Colonic mucosa (tissue), 4 donors: ENCODE results near the gene ZNF646. TPM values are rescaled to one million over a fixed set of nuclear protein-coding genes. Genes with fewer than 3 reads are reported as not detected.

Experiments used
- DNase-seq: peaks from one replicate; pipeline ENCODE4 v3.0.0-alpha.2; 2020
- H3K27ac ChIP-seq: fragments of 200-600 bp; one replicate; pipeline ENCODE4 v1.8.0; 2021
- H3K27me3 ChIP-seq: fragments of 200-600 bp; one replicate; pipeline ENCODE4 v1.8.0; 2021
- H3K36me3 ChIP-seq: fragments of 200-600 bp; one replicate; pipeline ENCODE4 v1.8.0; 2021
- H3K4me1 ChIP-seq: fragments of 200-600 bp; one replicate; pipeline ENCODE4 v1.8.0; 2021; ENCODE audit warnings: mild to moderate bottlenecking
- H3K4me3 ChIP-seq: fragments of 200-600 bp; one replicate; pipeline ENCODE4 v1.8.0; 2021
- H3K9ac ChIP-seq, 2 donors: one replicate each; pipeline ENCODE4 v1.7.0; 2013; ENCODE audit warnings: control low read depth in 2 of 2, low read depth in 2 of 2, low read length in 2 of 2
- H3K9me3 ChIP-seq: fragments of 200-600 bp; one replicate; pipeline ENCODE4 v1.8.0; 2021
- intact Hi-C: fragments of 100-400 bp; cut with DNase I; formaldehyde crosslinking; loops from one replicate; pipeline ENCODE4 v1.14.1; 2022
- total RNA-seq, 2 donors: library from RNA; stranded (reverse); fragmentation: NEBNext Ultra II Directional in 1 of 2; extraction: Animal tissue kit (Norgen Biotek cat#: 25700) in 1 of 2; gene quantifications; one replicate each; pipeline ENCODE4 v1.2.1, GENCODE V29; 2021
- TF ChIP-seq, protein P1 (sequence below): fragments of 200-600 bp; IDR thresholded peaks from one replicate; pipeline ENCODE4 v1.8.0; 2022; ENCODE audit warnings: antibody characterized with exemption, mild to moderate bottlenecking
- donor health status: healthy.
- donor health status: DM: no; HTN: no; CAD: no.
- donor health status: DM: no; HTN: no; CAD: no.

The ZNF646 gene
- total RNA-seq, 2 donors from 2014 or later = 18.4 to 20.0 TPM

DNA sequence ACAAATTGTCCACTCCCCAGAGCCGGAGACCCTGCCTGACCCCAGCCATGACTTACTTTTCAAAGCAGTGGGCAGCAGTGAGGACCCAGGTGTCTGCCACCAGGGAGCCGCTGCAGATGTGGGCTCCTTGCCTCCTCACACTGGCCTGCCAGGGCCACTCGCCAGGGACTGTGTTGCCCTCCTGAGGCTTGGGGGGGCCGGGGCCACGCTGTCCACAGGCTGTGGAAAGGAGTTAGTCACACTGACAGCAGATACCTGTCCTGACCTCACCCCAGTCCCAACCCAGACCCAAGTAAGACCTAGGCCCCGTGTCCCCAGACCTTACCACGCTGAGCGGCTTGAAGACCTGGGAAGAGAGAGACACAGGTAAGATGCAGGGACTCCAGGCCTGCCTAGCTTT lies 13.3 kb downstream of the ZNF646 start:
- Histone ChIP-seq H3K9me3 (no peaks in the 10 kb centered on the region), H3K36me3 (no peaks in the 10 kb centered on the region), H3K9ac (no peak overlapping the region), H3K27me3 (no peaks in the 10 kb centered on the region), H3K27ac (no peak overlapping the region), H3K4me3 (no peak overlapping the region), H3K4me1 (no peaks in the 10 kb centered on the region)
- no peak for DNase-seq
- TF ChIP-seq, protein P1, sequence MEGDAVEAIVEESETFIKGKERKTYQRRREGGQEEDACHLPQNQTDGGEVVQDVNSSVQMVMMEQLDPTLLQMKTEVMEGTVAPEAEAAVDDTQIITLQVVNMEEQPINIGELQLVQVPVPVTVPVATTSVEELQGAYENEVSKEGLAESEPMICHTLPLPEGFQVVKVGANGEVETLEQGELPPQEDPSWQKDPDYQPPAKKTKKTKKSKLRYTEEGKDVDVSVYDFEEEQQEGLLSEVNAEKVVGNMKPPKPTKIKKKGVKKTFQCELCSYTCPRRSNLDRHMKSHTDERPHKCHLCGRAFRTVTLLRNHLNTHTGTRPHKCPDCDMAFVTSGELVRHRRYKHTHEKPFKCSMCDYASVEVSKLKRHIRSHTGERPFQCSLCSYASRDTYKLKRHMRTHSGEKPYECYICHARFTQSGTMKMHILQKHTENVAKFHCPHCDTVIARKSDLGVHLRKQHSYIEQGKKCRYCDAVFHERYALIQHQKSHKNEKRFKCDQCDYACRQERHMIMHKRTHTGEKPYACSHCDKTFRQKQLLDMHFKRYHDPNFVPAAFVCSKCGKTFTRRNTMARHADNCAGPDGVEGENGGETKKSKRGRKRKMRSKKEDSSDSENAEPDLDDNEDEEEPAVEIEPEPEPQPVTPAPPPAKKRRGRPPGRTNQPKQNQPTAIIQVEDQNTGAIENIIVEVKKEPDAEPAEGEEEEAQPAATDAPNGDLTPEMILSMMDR = no peak
- intact Hi-C loops = no loop called here

DNA sequence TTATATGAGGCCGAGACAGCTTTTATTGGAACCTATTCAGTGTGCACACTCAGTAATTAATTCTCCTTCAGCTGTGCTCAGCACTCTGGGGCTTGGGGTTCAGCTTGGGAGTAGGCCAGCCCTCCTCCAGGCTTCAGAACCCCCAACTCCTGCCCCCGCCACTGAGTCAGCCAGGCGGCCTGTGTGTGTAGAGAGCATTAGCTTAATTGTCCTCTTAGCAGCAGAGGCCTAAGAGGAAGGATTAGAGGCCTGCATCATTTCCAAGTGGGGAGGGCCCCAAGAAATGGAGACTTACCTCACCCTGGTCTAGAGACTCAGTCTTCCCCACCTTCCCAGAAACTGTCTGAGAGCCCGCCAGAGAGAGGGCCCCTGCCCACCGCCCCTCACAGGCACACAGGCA lies 13.7 kb downstream of the ZNF646 start:
- no peak for DNase-seq
- no peaks in the 10 kb centered on the region for H3K9me3 ChIP-seq
- no peak overlapping the region for H3K4me3 ChIP-seq
- intact Hi-C loops = no loop called here
- H3K4me1 ChIP-seq = no peaks in the 10 kb centered on the region
- H3K27me3 ChIP-seq = no peaks in the 10 kb centered on the region
- H3K36me3 ChIP-seq = no peaks in the 10 kb centered on the region
- no peak overlapping the region for H3K9ac ChIP-seq
- TF ChIP-seq, protein P1 = no peak
- no peak overlapping the region for H3K27ac ChIP-seq

DNA sequence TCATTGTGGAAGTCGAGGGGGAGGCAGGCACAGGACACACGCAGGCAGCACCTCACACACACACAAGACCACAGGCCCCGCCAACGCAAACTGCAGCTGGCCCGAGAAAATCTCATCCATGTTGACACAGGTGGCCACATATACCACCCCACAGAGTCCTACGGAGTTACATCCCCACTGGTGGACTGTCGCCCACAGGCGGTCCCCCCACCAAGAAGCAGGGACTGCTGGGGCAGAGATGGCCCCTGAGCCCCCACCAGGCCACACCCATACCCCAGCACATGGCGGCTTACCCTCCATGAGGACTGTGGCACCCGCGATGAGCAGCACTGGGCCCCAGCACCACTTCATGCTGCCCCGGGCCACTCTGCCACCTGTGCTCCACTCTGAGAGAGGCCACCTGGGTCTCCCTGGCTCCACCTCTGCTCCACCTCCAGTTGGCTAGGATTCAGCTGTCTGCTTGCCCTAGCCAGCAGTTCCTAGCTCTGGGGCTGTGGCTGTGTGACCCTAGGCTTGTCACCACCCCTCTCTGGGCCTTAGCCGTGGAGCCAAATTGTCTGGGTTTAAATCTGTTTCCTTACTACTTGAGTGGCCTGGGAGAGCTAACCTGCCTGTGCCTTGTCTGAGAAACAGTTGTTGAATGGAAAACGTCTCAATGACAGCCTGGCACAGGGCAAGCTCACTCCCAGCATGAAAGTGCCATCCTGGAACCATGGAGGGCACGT lies 14.4 kb downstream of the ZNF646 start, which contains the start of gene PRSS53:
PRSS53 (minus strand) TSS at position 485 of the 725 bp plus-strand sequence; CDS start at position 351, 134 bp downstream.
- Histone ChIP-seq H3K27ac (no peak within 1 kb of the TSS), H3K36me3 (no peaks in the 10 kb centered on the region), H3K9me3 (no peaks in the 10 kb centered on the region), H3K4me1 (peaks cover 6% of the 10 kb centered on the region), H3K27me3 (no peaks in the 10 kb centered on the region), H3K4me3 (no peak within 1 kb of the TSS), H3K9ac (no peak within 1 kb of the TSS)
- TF ChIP-seq, protein P1 = no peak
- intact Hi-C loops = no loop called here
- DNase-seq = no peak

DNA sequence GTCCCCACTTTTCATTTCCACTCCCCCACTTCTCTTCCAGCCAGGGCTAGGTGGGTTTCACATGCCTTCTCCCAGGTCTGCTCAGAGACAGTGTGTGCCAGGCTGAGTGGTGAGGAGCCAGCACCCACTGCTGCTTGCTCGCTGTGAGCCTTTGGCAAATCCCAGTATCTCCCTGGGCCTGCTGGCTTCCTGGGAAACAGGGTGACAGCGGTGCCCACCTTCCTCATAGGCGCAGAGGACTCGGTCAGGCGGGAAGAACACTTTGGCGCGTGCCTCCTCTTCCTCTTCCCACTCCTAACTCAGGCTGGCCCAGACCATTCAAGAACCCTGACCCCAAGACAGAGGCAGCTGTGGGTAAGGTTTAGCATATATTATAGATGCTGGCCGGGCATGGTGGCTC lies 15.0 kb downstream of the ZNF646 start:
- intact Hi-C loops = no loop called here
- TF ChIP-seq, protein P1 = no peak
- peaks cover 8% of the 10 kb centered on the region for H3K4me1 ChIP-seq
- H3K9ac ChIP-seq = no peak overlapping the region
- no peak overlapping the region for H3K4me3 ChIP-seq
- no peaks in the 10 kb centered on the region for H3K36me3 ChIP-seq
- H3K9me3 ChIP-seq = no peaks in the 10 kb centered on the region
- H3K27me3 ChIP-seq = no peaks in the 10 kb centered on the region
- DNase-seq = no peak
- H3K27ac ChIP-seq = no peak overlapping the region

DNA sequence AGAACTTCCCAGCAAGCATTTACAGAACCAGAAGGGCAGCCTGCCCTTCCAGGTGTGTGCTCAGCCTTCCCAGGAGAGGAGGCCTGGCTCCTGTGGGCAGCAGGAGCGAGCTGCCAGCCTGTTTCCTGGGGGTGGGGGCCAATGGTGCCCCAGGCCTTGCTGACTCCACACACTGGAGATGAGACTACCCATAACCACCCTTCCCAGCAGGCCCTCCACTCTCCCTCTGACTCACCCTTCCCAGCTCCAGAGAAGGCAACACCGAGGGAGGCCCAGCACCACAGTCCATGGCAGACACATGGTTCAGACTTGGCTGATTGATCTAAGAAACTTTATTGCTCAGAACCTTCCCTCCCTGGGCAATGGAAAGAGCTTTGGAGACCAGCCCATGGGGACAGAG lies 16.3 kb downstream of the ZNF646 start:
- no peak overlapping the region for H3K9ac ChIP-seq
- TF ChIP-seq, protein P1 = no peak
- H3K27me3 ChIP-seq = no peaks in the 10 kb centered on the region
- no peak overlapping the region for H3K27ac ChIP-seq
- no peak overlapping the region for H3K4me3 ChIP-seq
- no peaks in the 10 kb centered on the region for H3K36me3 ChIP-seq
- DNase-seq = no peak
- no peaks in the 10 kb centered on the region for H3K9me3 ChIP-seq
- peaks cover 8% of the 10 kb centered on the region for H3K4me1 ChIP-seq
- intact Hi-C loops = loop anchor here (10.0 kb wide), 1 partner anchor 64 kb away; the partner anchor contains the start of gene PRSS36
